ENCODE data around the gene FAM219A.
A peak's percentile ranks its signal among the peaks of the same experiment; 100 is the strongest.

FAM219A gene

GRCh38 chr9:34463098-34463900, 4.9 kb upstream of the FAM219A start:
- no peaks in the 10 kb centered on the region for H3K9me3 Mint-ChIP-seq
- no peak overlapping the region for H3K27ac Mint-ChIP-seq
- no peak for TF ChIP-seq CTCF (IDR thresholded peaks at IDR 0.05)
- peaks cover 9% of the 10 kb centered on the region for H3K27me3 Mint-ChIP-seq (ENCODE audit: low read depth, poor library complexity)
- H3K36me3 Mint-ChIP-seq (ENCODE audit: low read depth), result no peaks in the 10 kb centered on the region
- no peak overlapping the region for H3K4me3 Mint-ChIP-seq
- no peak for DNase-seq
- H3K4me1 Mint-ChIP-seq, result peaks cover 18% of the 10 kb centered on the region

DNA sequence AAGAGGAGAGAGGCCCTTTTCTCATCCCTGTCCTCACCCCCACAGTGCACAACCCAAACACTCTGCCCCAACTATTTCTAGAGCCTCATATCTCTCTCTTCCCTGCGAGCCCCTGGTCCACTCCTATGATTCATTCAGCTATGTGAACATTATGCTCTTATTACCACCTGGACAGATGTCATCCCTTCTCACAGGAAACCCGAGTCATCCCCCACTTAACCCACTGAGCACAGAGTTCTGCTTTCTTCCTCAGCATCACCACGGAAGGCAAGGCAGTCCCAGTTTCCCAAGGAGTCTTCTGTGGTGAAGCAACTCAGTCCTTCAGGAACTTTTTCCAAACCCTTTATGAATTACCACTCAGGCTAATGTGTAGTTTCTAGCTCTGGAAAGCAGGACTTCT, 1.6 kb upstream of the FAM219A start:
- Mint-ChIP-seq H3K4me1 (peaks cover 38% of the 10 kb centered on the region), H3K4me3 (peak overlapping the region; percentile 26), H3K27ac (no peak overlapping the region), H3K36me3 (ENCODE audit: low read depth) (no peaks in the 10 kb centered on the region), H3K27me3 (ENCODE audit: low read depth, poor library complexity) (peaks cover 12% of the 10 kb centered on the region), H3K9me3 (no peaks in the 10 kb centered on the region)
- no peak for DNase-seq
- TF ChIP-seq CTCF (IDR thresholded peaks at IDR 0.05), result no peak

DNA sequence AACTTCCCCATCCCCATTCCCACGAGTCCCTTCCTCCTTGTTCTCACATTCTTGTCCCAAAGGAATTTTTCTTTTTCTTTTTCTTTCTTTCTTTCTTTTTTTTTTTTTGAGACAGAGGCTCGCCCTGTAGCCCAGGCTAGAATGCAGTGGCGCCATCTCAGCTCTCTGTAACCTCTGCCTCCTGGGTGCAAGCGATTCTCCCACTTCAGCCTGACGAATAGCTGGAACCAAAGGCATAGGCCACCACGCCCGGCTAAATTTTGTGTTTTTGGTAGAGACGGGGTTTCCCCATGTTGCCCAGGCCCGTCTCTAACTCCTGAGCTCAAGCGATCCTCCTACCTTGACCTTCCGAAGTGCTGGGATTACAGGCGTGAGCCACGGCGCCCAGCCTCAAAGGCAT, 986 bp upstream of the FAM219A start:
- no peak for DNase-seq
- peaks cover 12% of the 10 kb centered on the region for H3K27me3 Mint-ChIP-seq (ENCODE audit: low read depth, poor library complexity)
- H3K4me1 Mint-ChIP-seq, result peaks cover 44% of the 10 kb centered on the region
- H3K9me3 Mint-ChIP-seq, result no peaks in the 10 kb centered on the region
- no peak overlapping the region for H3K27ac Mint-ChIP-seq
- H3K4me3 Mint-ChIP-seq, result peak overlapping the region; percentile 92
- H3K36me3 Mint-ChIP-seq (ENCODE audit: low read depth), result no peaks in the 10 kb centered on the region
- no peak for TF ChIP-seq CTCF (IDR thresholded peaks at IDR 0.05)

DNA sequence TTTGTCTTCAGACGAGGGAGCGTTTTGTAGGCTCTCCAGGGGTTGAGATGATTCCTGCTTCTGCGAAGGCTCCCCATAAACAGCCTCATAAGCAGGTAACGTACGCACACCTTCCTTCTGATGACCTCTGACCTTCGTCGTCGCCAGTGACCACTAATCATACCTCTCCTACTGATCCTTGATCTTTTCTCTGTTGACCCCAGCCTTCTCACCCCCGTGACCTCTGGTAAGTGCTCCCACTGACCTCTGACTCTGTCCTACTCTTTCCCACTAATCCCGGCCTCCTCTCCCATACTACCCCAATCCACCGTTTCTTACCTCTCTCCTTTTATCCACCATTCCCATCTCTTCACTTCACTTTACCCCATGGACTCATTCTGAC, 580 bp upstream of the FAM219A start:
- H3K4me1 Mint-ChIP-seq, result peaks cover 48% of the 10 kb centered on the region
- H3K27ac Mint-ChIP-seq, result peak overlapping the region; percentile 33
- peak overlapping the region; percentile 92 for H3K4me3 Mint-ChIP-seq
- TF ChIP-seq CTCF (IDR thresholded peaks at IDR 0.05), result no peak
- peaks cover 12% of the 10 kb centered on the region for H3K27me3 Mint-ChIP-seq (ENCODE audit: low read depth, poor library complexity)
- H3K36me3 Mint-ChIP-seq (ENCODE audit: low read depth), result no peaks in the 10 kb centered on the region
- peak; percentile 10 for DNase-seq
- no peaks in the 10 kb centered on the region for H3K9me3 Mint-ChIP-seq

- Mint-ChIP-seq H3K27me3 (ENCODE audit: low read depth, poor library complexity) (peaks cover 12% of the 10 kb centered on the region), H3K9me3 (no peaks in the 10 kb centered on the region), H3K4me3 (peak overlapping the region; percentile 92), H3K4me1 (peaks cover 57% of the 10 kb centered on the region), H3K36me3 (ENCODE audit: low read depth) (no peaks in the 10 kb centered on the region), H3K27ac (peak overlapping the region; percentile 31)
- DNase-seq, result peak; percentile 64
- no peak for TF ChIP-seq CTCF (IDR thresholded peaks at IDR 0.05)
Observed at GRCh38 chr9:34457266-34458012, 931 bp downstream of the FAM219A start.
